NCI-H128 (cell line): ENCODE data around the gene KCNQ1.

ENCODE experiments used
- DNase-seq: peaks from one replicate; lab custom pipeline; 2025; ENCODE audit not compliant: unreplicated experiment; lab: John Stamatoyannopoulos, UW

Gene KCNQ1

GRCh38 chr11:2577031-2577990, 132.5 kb downstream of the KCNQ1 start:
- no peak for DNase-seq

GRCh38 chr11:2577991-2578928, 133.5 kb downstream of the KCNQ1 start:
- DNase-seq, result no peak

- DNase-seq, result no peak
Measured at GRCh38 chr11:2578929-2579270, 134.1 kb downstream of the KCNQ1 start.

- DNase-seq, result no peak
Measured at GRCh38 chr11:2579315-2580060, 134.7 kb downstream of the KCNQ1 start.

GRCh38 chr11:2580061-2580421, 135.2 kb downstream of the KCNQ1 start:
- no peak for DNase-seq

- no peak for DNase-seq
Measured at GRCh38 chr11:2580571-2581001, 135.8 kb downstream of the KCNQ1 start.

GRCh38 chr11:2581151-2581930, 136.5 kb downstream of the KCNQ1 start:
- no peak for DNase-seq

GRCh38 chr11:2581931-2582350, 137.1 kb downstream of the KCNQ1 start:
- no peak for DNase-seq

- no peak for DNase-seq
Measured at GRCh38 chr11:2582351-2582945, 137.6 kb downstream of the KCNQ1 start.

- DNase-seq, result no peak
Measured at GRCh38 chr11:2582946-2583604, 138.3 kb downstream of the KCNQ1 start.

- DNase-seq, result no peak
Measured at GRCh38 chr11:2583605-2583958, 138.8 kb downstream of the KCNQ1 start.

- no peak for DNase-seq
Measured at GRCh38 chr11:2584434-2584811, 139.6 kb downstream of the KCNQ1 start.

GRCh38 chr11:2584812-2585565, 140.2 kb downstream of the KCNQ1 start:
- no peak for DNase-seq

GRCh38 chr11:2585566-2586086, 140.8 kb downstream of the KCNQ1 start:
- DNase-seq, result no peak

GRCh38 chr11:2586087-2586792, 141.4 kb downstream of the KCNQ1 start:
- DNase-seq, result no peak

GRCh38 chr11:2586793-2587131, 142.0 kb downstream of the KCNQ1 start:
- DNase-seq, result no peak

- no peak for DNase-seq
Measured at GRCh38 chr11:2587132-2587930, 142.5 kb downstream of the KCNQ1 start.
